GM13977 (cell line): ENCODE data around the gene OLFM1.

Source experiments
- DNase-seq: peaks from one replicate; pipeline ENCODE4 v3.0.0; 2012; ENCODE audit warnings: low spot score
- in situ Hi-C: fragments of 300-500 bp; cut with MboI; formaldehyde crosslinking; loops from one replicate; pipeline ENCODE4 v1.12.0; 2022; ENCODE audit warnings: low sequenced_read_pairs, low pct_unique_long_range_greater_than_20kb, mixed read lengths, inconsistent platforms; ENCODE audit not compliant: unreplicated experiment
- TF ChIP-seq, protein P1 (sequence below): IDR thresholded peaks from 2 replicates; pipeline ENCODE4 v1.5.1; 2012; ENCODE audit warnings: mild to moderate bottlenecking, control low read depth; ENCODE audit not compliant: insufficient read depth; ENCODE audit errors: extremely low read depth, missing control alignments

OLFM1 gene

DNA sequence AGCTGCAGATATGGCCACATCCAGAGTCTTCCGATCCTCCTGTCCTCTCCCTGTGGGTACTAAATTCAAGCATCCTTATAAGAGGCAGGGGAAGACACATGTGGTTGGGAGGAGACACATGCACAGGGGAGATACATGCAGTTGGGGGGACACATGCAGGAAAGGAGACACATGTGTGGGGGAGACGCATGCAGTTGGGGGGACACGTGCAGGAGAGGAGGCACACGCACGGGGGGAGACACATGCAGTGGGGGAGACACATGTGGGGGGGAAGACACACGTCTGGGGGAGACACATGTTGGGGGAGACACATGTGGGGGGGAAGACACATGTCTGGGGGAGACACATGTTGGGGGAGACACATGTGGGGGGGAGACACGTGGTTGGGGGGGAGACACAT lies 21.2 kb upstream of the OLFM1 start:
- in situ Hi-C loops, result no loop called here
- TF ChIP-seq, protein P1, sequence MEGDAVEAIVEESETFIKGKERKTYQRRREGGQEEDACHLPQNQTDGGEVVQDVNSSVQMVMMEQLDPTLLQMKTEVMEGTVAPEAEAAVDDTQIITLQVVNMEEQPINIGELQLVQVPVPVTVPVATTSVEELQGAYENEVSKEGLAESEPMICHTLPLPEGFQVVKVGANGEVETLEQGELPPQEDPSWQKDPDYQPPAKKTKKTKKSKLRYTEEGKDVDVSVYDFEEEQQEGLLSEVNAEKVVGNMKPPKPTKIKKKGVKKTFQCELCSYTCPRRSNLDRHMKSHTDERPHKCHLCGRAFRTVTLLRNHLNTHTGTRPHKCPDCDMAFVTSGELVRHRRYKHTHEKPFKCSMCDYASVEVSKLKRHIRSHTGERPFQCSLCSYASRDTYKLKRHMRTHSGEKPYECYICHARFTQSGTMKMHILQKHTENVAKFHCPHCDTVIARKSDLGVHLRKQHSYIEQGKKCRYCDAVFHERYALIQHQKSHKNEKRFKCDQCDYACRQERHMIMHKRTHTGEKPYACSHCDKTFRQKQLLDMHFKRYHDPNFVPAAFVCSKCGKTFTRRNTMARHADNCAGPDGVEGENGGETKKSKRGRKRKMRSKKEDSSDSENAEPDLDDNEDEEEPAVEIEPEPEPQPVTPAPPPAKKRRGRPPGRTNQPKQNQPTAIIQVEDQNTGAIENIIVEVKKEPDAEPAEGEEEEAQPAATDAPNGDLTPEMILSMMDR, result no peak
- no peak for DNase-seq

DNA sequence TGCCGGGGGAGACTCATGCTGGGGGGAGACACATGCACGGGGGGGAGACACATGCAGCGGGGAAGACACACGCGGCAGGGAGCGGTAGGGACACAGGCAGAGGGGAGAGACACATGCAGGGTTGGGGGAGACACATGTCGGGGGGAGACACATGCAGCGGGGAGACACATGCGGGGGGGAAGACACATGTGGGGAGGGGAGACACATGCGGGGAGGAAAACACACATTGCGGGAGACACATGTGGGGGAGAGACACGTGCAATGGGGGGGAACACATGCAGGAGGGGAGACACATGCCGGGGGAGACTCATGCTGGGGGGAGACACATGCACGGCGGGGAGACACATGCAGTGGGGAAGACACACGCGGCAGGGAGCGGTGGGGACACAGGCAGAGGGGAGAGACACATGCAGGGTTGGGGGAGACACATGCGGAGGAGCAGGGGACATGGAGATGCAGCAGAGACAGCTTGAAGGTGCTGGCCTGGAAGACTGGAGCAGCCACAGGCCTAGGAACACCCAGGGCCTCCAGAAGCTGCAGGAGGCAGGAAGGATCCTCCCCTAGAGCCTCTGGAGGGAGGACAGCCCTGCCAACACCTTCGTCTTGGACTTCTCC lies 20.3 kb upstream of the OLFM1 start:
- TF ChIP-seq, protein P1, result no peak
- DNase-seq, result no peak
- in situ Hi-C loops, result no loop called here

DNA sequence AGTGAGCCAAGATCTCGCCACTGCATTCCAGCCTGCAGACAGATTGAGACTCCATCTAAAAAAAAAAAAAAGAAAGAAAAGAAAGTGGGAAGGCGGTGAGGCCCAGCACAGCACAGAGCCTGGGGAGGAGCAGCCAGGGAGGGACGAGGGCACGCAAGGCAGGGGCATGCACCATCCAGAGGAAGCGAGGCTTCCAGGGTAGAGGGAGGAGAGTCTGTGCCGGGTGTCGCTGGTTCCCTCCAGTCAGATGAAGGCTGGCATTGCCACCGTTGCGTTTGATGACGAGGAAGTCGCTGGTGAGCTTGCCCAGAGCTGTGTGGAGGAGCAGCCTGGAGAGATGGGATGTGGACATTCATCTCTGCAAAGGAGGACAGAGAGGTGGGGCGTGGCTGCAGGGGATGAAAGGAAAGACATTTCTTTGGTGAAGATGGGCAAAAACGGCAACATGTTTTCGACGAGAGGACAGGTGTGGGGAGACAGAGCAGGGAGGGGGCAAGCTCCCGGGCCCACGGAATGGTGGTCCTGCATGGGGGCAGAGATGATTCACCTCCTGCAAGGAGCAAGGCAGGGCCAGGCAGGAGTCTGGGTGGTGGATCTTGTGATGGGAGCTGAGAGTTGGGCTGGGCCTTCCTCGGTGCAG lies 18.6 kb upstream of the OLFM1 start:
- in situ Hi-C loops, result no loop called here
- TF ChIP-seq, protein P1, result no peak
- no peak for DNase-seq

DNA sequence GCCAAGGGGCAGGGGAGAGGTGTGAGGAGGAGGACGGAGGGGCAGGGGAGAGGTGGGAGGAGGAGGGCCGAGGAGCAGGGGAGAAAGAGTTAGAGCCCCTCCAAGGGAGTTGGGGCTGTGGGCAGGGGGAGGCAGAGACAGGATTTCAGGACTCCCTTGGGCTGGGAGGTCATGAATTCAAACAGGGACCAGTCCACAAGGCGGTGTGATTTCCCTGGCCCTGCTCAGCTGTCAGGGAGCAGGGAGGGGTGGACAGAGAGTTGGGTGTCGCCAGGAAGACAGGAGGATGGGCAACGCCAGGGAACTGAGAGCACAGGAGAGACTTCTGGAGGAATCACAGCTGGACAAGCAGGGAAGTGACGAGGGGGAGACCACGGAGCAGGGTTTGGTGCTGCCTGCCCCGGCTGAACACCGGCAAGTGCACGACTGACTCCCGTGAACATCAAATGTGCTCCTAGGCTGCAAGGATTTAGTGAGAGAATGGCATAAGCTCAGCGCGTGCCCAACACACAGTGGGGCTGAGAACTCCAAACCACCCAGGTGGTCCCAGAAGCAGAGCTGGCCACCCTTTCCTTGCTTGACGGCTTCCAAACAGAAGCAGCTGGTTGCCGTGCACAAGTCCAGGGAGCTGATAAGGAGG lies 17.8 kb upstream of the OLFM1 start:
- TF ChIP-seq, protein P1, result no peak
- in situ Hi-C loops, result no loop called here
- DNase-seq, result no peak

DNA sequence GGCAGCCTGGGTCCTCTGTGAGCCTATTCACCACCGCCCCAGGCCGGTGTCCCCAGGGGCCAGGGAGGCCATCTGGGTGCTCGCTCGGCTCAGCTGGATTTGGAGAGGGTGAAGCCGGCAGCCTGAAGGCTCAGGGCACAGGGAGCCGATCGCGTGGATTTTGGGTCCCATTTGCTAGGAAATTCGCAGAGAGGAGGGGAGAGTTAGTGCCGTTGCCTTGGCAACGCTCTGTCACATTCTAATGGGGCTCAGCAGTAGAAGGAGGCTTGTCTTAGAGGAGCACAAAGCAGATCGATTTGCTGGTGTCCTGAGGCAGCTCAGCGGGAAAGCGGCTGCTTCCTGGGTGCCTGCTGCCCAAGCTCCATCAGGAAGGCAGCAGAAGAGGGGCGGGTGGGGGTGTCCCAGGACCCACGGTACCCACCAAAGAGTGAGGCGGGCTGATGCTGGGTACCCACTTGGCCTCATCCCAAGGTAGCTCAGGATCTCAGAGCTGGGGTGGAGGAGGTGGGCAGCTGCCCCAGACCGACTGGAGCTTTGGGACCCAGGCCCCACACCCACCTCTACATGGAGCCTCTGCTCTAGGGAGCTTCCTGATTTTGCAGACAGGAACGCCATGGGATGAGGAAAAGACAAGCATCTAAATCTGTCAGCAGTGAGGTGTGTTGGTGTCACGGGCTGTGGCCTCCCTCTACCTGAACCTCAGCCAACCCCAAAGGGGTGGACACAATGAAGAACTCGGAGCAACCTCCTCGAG lies 17.1 kb upstream of the OLFM1 start:
- in situ Hi-C loops, result no loop called here
- no peak for DNase-seq
- TF ChIP-seq, protein P1, result no peak

DNA sequence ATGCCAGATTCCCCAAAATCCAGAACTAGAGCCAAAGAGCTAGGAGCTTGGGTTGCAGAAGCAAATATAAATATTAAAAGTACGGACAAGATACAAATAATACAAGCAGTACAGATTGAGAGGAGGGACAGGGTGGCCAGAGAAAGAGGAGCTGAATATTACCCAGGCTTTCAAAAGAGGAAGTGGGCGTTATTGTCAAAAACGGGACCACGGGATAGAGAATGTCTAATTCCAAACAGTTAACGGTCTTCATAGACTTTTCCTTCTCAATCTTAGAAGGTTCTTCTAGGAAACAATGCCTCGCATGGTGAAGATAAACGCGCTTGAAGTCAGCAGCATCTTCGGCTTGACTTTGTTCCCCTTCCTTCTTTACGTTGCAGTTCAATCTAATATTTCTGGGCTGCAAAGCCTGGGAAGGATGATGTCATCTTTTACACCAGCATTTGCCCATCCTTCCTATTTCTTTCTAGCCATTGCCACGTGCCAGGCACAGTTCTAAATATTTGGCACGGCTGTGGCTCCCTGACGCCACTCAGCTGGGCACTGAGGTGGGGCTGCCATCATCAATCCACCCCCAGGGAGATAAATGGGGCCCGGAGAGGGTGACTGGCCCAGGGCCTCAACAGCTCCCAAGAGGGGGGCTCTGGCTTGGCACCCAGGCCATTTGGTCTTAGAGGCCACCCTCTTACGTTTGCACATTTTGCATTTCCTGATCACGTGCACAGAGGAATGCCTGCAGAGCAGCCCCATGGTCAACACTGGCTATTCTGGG lies 16.3 kb upstream of the OLFM1 start:
- TF ChIP-seq, protein P1, result no peak
- no peak for DNase-seq
- in situ Hi-C loops, result no loop called here
